ENCODE measurements around the gene CAMTA2.

The CAMTA2 gene

DNA sequence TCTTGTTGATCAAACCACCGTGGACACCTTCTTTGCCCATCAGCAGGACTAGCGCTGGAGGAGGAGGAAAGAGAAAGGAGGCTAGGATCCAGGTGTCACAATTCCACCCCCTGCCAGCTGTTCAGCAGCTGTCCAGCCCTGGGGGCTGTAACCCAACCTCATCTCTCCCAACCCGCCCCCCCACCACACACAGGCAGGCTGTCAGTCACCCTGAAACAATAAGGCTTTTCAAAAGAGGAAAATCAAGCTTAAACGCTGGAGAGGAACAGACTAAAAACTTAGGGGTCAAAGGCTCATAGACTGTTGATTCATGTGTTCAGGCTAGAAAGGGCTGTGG is 41.6 kb downstream of the CAMTA2 start:
- peak overlapping the region; percentile 98 for H3K27ac ChIP-seq (replicated peaks)
- TF ChIP-seq POLR2AphosphoS5 (IDR thresholded peaks at IDR 0.05; ENCODE audit: low read depth) (no peak), GABPA (IDR thresholded peaks at IDR 0.05; ENCODE audit: low read depth) (no peak), SPI1 (IDR thresholded peaks at IDR 0.05; ENCODE audit: borderline replicate concordance, low read depth) (no peak)
- TF ChIP-seq, protein P1, sequence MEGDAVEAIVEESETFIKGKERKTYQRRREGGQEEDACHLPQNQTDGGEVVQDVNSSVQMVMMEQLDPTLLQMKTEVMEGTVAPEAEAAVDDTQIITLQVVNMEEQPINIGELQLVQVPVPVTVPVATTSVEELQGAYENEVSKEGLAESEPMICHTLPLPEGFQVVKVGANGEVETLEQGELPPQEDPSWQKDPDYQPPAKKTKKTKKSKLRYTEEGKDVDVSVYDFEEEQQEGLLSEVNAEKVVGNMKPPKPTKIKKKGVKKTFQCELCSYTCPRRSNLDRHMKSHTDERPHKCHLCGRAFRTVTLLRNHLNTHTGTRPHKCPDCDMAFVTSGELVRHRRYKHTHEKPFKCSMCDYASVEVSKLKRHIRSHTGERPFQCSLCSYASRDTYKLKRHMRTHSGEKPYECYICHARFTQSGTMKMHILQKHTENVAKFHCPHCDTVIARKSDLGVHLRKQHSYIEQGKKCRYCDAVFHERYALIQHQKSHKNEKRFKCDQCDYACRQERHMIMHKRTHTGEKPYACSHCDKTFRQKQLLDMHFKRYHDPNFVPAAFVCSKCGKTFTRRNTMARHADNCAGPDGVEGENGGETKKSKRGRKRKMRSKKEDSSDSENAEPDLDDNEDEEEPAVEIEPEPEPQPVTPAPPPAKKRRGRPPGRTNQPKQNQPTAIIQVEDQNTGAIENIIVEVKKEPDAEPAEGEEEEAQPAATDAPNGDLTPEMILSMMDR (IDR thresholded peaks at IDR 0.05; ENCODE audit: insufficient read depth, low read length): no peak
- TF ChIP-seq, protein P2, sequence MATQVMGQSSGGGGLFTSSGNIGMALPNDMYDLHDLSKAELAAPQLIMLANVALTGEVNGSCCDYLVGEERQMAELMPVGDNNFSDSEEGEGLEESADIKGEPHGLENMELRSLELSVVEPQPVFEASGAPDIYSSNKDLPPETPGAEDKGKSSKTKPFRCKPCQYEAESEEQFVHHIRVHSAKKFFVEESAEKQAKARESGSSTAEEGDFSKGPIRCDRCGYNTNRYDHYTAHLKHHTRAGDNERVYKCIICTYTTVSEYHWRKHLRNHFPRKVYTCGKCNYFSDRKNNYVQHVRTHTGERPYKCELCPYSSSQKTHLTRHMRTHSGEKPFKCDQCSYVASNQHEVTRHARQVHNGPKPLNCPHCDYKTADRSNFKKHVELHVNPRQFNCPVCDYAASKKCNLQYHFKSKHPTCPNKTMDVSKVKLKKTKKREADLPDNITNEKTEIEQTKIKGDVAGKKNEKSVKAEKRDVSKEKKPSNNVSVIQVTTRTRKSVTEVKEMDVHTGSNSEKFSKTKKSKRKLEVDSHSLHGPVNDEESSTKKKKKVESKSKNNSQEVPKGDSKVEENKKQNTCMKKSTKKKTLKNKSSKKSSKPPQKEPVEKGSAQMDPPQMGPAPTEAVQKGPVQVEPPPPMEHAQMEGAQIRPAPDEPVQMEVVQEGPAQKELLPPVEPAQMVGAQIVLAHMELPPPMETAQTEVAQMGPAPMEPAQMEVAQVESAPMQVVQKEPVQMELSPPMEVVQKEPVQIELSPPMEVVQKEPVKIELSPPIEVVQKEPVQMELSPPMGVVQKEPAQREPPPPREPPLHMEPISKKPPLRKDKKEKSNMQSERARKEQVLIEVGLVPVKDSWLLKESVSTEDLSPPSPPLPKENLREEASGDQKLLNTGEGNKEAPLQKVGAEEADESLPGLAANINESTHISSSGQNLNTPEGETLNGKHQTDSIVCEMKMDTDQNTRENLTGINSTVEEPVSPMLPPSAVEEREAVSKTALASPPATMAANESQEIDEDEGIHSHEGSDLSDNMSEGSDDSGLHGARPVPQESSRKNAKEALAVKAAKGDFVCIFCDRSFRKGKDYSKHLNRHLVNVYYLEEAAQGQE (IDR thresholded peaks at IDR 0.05; ENCODE audit: insufficient replicate concordance, low read depth): no peak
- no peaks in the 10 kb centered on the region for H3K27me3 ChIP-seq (ENCODE audit: insufficient read depth, poor library complexity, severe bottlenecking)
- no peak for DNase-seq (ENCODE audit: low read depth in 1 of 2, low spot score in 1 of 2)
- H3K4me3 ChIP-seq (replicated peaks; ENCODE audit: insufficient read depth, low read length): peak overlapping the region; percentile 67

GRCh38 chr17:4945176-4945943 is 42.1 kb downstream of the CAMTA2 start:
- H3K27me3 ChIP-seq (ENCODE audit: insufficient read depth, poor library complexity, severe bottlenecking): no peaks in the 10 kb centered on the region
- peak overlapping the region; percentile 67 for H3K4me3 ChIP-seq (replicated peaks; ENCODE audit: insufficient read depth, low read length)
- DNase-seq (ENCODE audit: low read depth in 1 of 2, low spot score in 1 of 2): peak; percentile 67 to 71
- TF ChIP-seq POLR2AphosphoS5 (IDR thresholded peaks at IDR 0.05; ENCODE audit: low read depth): peak; percentile 85
- TF ChIP-seq, protein P2 (IDR thresholded peaks at IDR 0.05; ENCODE audit: insufficient replicate concordance, low read depth): no peak
- peak overlapping the region; percentile 98 for H3K27ac ChIP-seq (replicated peaks)

DNA sequence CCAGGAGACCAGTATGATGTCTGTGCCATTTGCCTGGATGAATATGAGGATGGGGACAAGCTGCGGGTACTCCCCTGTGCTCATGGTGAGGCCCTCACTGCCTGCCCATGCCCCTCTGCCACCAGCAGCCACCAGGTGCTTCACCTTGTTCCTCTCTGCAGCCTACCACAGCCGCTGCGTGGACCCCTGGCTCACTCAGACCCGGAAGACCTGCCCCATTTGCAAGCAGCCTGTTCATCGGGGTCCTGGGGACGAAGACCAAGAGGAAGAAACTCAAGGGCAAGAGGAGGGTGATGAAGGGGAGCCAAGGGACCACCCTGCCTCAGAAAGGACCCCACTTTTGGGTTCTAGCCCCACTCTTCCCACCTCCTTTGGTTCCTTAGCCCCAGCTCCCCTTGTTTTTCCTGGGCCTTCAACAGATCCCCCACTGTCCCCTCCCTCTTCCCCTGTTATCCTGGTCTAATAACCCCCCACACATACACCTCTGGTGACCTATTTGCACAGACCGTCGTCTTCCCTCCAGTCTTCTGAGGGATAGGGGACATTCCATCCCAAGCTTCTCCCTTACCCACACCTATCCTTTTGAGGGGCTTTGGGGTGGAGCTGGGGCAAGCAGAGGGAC is 42.8 kb downstream of the CAMTA2 start:
- H3K4me3 ChIP-seq (replicated peaks; ENCODE audit: insufficient read depth, low read length): peak overlapping the region; percentile 4
- H3K27ac ChIP-seq (replicated peaks): peak overlapping the region; percentile 98
- H3K27me3 ChIP-seq (ENCODE audit: insufficient read depth, poor library complexity, severe bottlenecking): no peaks in the 10 kb centered on the region
- no peak for DNase-seq (ENCODE audit: low read depth in 1 of 2, low spot score in 1 of 2)
- TF ChIP-seq, protein P2 (IDR thresholded peaks at IDR 0.05; ENCODE audit: insufficient replicate concordance, low read depth): no peak
- TF ChIP-seq GABPA (IDR thresholded peaks at IDR 0.05; ENCODE audit: low read depth): no peak
- TF ChIP-seq, protein P1 (IDR thresholded peaks at IDR 0.05; ENCODE audit: insufficient read depth, low read length): no peak

Data from HL-60 (cell line).